HG03103 (cell line): ENCODE results near the gene ANO9.
"Not testable (repeated sequence)": the region's sequence is repeated elsewhere in the genome, so short reads cannot be mapped to it uniquely, and the experiment has no call there.

Source experiments
- ATAC-seq: cut with Tn5 transposase; IDR thresholded peaks from one replicate; pipeline ENCODE4 v1.9.1; 2021; ENCODE audit warnings: low read depth; ENCODE audit not compliant: unreplicated experiment

The ANO9 gene

DNA sequence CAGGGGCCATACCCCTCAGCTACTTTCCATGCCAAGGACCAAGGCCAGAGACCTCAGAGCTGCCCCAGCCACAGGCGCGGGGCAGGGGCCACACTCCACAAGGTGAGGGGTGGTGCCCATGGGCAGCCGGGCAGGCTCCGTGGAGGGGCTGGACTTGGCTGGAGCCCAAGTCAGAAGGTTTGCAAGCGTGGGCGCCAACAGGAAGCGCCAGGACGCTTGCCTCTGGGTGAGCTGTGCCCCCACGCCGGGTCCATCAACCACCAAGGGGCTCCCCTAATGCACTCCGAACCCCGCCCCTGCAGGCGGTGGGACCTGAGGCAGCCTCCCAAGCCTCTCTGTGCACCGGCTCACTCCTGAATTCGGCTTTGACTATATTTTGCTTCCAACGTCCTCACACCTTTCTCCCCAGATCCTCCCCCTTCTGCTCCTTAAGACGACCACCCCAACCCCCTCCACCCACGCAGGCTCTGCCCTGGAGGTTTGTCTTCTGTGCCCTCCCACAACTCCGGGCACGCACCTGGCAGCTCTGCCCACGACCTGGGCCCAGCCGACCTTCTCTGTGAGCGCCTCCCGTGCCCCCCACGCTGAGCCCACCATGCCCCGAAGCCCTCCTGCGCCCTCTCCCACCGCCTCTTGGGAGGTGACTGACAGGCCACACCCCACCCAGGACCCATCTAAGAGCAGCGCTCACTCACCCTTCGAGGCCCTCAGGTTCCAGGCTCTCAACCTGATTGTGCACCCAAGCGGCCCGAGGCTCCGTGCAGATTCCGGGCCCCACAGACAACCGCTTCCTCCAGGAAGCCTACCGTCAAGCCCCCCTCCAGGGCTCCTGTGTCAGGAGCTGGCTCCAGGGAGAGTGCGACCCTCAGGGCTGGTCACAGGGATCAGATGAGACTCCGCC, 50.4 kb downstream of the ANO9 start:
- no peak for ATAC-seq

DNA sequence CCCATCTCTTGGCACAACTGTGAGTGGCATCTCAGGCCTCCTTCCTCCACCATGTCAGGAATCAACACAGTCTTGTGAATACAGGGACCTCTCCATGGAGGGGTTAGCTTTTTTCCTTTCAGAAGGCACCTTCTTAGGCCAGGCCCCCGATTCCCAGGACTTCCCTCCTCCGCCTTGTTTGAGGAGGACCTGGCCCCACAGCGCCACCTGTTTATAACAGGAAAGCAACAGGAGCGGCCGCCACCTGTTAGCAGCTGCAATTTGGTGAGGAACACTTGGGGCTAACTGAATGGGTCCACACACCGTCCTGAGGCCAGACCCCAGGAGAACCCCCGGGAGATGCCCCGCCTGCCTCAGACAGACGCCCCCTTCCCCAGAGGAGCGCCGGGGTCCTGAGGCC, 51.6 kb downstream of the ANO9 start:
- no peak for ATAC-seq

DNA sequence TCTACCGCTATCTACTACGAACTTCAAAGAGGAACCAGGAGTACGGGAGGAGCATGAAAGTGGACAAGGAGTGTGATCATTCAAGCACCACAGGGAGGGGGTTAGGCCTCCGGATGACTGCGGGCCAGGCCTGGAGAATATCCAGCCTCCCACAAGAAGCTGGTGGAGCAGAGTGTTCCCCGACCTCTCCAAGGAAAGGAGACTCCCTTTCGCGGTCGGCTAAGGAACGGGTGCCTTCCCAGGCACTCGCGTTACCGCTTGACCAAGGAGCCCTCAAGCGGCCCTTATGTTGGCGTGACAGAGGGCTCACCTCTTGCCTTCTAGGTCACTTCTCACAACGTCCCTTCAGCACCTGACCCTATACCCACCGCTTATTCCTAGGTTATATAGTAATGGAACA, 52.4 kb downstream of the ANO9 start:
- not testable (repeated sequence) for ATAC-seq

DNA sequence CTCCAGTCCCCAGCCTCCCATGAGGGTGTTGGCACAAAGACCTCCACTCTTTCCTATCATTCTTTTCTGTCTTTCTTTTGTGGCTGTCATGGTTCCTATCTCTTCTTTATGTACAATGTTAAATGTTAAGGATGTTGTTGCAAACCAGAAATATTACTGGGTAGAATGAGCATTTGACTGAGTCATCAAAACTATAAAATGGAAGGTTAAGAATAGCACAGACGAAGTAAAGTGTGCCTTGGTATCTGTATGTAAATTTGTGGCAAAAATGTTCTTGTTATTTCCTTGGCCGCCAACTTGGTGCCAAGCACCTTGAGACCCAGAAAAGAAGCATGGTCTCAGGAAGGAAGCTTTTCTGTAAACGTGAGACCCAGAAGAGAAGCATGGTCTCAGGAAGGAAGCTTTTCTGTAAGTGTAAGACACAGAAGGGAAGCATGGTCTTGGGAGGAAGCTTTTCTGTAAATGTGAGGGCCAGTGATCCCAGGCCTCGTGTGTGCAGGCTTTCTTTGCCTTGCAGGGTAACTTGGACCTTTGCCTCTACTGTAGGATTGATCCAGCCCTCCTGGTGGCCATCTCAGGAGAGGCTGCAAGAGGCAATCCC, 54.5 kb downstream of the ANO9 start:
- no peak for ATAC-seq

DNA sequence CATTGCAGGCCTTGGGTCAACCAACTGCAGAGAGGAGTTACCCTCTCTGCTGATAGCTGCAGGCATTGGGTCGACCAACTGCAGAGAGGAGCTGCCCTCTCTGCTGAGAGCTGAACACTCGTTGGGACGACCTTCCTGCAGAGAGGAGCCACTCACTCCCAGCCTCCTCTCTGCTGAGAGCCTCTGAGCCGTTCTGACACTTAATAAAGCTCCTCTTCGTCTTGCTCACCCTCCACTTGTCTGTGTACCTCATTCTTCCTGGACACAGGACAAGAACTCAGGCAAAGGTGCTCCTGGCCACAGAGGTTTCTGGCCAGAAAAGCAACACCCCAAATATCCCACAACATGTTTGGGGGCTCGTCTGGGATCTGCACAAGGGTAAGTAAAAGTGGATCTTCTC, 55.3 kb downstream of the ANO9 start:
- no peak for ATAC-seq

DNA sequence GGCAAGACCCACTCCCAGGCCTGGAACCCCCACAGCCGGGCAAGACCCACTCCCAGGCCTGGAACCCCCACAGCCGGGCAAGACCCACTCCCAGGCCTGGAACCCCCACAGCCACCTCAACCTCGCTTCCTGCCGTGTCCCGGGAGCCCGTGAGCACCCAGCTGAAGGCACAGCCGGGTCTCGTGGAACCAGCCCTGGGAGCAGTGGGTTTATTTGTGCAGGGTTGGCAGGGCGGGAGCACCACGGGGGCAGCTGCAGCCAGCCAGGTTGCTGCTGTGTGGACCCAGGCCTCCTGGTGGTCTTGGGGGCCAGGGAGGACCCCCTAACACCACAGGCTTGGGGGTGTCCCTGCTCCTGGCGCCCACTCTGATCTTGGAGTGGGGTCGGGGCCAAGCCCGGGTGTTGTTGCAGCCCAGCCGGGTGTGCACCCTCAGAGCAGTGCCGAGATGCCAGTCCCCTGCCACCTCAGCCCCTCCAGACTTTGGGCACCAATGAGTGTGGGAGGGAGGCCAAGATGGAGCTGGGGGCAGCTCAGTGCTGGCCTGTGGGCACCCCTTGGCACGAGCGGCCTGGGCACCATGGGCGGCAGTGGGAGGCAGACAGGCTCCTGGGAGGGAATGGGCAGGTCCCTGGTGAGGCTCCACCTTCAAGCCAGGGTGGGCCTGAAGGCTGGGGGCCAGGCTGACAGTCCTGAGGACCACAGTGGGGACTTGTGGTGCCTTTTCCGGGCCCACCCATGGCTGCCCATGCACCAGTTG, 56.0 kb downstream of the ANO9 start:
- ATAC-seq, result no peak

DNA sequence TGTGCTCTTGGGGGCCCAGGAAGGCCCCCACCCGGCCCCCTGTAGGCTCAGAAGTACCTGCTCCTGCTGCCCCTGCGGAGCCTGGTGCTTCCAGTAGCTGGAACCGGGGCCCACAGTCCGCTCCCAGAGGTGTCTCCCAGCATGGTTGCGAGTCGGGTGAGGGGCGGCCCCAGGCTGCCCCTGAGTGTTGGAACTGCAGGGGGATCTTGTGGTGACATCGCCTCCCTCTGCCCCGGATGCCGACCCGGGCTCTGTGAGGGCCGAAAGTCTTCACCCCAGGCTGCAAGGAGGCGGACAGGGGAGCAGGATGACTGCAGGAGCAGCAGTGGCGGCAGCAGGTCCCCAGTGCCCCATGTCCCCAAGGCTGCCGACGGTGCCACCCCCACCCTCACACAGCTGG, 57.3 kb downstream of the ANO9 start:
- ATAC-seq, result no peak

DNA sequence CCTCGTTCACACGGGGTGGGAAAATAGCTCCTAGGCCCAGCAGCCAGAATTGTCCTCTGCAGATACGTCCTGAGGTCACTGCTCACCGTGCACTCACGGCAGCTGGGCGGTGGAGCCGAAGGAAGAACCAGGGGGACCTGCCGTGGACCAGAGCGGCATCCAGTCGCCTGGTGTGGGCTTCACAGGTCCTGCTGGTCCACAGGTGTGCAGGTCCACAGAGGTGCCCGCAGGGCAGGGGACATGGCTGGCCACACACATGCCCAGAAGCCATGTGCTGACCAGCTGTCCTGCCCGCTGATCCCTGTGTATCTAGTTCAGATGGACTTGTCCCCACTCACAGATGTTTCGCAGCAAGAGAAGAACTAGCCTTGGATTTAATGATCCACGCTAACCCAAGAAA, 58.4 kb downstream of the ANO9 start:
- ATAC-seq, result no peak

DNA sequence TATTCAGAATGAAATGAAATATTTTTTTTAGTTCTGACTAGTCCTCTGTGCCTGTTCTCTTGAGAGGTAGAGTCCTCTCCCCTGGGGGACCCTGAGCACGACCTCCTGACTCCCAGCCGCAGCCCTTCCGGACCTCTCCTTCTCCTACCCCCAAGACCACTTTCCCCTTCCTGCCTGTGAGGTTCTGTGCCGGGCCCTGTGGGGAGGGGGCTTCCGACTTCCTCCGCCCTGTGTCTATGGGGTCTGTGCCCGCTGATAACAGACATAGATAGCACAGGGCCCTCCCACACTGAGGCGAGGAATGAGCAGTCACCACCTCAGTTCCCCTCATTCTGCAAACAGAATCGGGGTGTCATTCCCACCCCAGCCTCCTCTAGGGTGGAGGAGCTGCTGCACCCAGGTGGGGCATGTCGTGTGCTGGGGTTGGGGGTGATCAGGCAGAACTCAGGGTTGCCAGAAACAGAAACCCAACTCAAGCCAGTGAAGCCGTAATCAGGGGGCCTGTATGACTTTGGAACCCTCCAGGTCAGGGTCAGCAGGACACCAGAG, 59.7 kb downstream of the ANO9 start:
- no peak for ATAC-seq

DNA sequence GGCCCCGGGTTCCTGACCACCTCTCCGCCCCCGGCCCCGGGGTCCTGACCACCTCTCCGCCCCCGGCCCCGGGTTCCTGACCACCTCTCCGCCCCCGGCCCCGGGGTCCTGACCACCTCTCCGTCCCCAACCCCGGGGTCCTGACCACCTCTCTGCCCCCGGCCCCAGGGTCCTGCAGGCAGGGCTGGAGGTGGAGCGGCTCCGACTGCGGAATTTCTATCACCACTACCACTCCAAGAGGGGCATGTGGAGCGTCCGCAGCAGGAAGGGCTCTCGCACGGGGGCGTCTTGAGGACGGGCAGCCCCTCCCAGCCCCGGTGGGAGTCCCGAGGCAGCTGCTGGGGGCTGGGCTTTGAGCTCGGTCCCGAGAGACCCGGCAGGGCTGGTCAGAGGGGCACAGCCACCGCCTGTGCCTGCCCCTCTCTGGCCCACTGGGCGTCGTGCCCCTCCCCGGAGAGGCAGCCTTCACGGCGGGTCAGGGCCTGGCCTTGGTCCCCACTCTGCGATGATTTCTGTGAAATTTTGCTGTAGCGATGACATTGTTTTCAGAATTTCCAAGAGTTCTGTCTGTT, 60.2 kb downstream of the ANO9 start:
- ATAC-seq, result no peak

DNA sequence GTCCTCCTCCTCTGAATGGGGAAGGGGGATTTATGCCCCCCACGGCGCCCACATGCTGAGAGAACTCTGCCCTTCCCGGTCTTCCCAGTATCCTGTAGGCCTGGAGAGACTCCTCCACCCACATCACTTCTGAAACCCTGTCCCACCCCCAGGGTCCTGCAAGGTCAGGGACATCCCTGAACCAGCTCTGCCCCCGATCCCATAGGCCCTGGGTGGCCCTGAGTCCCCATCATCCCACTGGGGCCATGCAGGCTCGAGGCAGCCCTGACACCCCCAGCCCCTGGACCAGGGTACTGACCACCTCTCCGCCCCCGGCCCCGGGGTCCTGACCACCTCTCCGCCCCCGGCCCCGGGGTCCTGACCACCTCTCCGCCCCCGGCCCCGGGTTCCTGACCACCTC, 60.8 kb downstream of the ANO9 start:
- ATAC-seq, result no peak

DNA sequence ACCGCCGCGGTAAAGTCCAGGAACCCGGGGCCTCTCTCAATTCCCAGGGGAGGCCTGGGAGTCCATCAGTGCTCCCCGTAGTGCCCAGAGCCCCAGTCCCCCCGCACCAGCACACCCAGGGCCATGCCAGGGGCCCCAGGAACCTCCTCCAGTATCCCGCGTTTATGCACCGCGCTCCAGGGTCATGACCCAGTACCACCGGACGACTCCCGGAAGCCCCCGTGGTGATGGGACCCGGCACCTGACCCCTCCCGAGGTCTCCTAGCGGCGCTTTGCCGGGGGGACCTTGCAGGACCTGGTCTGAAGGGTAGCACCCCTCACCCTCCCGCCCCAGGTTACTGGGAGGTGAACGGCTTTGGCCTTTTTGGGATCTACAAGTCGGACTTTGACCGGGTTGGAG, 61.3 kb downstream of the ANO9 start:
- ATAC-seq, result no peak

DNA sequence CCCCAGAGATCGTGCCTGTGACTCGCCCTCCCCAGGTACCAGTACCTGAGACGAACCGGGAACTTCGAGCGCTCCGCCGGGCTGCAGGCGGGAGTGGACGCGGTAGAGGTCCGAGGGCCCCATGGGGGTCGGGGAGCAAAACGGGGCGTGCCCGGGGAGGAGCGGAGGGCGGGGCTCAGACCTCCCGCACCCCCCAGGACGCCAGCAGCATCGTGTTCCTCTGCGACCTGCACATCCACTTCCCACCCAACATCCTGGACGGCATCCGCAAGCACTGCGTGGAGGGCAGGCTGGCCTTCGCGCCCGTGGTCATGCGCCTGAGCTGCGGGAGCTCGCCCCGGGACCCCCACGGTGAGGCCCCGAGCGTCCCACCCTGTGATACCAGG, 61.7 kb downstream of the ANO9 start:
- no peak for ATAC-seq

DNA sequence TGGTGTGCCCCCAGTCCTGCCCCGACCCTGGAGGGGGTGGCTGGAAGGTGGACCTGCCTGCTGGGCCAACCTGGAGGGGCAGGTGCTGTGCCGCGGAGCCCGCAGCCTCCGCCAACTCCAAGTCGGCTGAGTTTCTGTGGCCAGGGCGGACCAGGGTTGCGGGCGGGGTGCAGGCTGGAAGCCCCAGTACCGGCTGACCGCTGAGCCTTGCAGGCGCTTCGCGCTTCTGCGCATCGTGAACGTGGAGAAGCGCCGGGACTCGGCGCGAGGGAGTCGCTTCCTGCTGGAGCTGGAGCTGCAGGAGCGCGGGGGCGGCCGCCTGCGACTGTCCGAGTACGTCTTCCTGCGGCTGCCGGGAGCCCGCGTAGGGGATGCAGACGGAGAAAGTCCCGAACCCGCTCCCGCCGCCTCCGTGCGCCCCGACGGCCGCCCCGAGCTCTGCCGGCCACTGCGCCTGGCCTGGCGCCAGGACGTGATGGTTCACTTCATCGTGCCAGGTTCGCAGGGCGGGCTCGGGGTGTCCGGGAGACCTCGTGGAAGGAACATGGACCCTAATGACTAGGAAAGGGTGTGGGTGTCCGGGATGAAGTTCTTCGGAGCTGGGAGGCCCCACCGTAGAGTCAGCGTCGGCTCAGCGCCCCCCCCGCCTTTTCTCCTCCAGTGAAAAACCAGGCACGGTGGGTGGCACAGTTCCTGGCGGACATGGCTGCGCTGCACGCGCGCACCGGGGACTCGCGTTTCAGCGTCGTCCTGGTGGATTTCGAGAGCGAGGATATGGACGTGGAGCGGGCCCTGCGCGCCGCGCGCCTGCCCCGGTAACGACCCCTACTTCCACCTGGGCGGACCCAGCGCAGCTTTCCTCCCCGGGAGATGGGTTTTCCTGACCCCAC, 62.4 kb downstream of the ANO9 start:
- no peak for ATAC-seq

DNA sequence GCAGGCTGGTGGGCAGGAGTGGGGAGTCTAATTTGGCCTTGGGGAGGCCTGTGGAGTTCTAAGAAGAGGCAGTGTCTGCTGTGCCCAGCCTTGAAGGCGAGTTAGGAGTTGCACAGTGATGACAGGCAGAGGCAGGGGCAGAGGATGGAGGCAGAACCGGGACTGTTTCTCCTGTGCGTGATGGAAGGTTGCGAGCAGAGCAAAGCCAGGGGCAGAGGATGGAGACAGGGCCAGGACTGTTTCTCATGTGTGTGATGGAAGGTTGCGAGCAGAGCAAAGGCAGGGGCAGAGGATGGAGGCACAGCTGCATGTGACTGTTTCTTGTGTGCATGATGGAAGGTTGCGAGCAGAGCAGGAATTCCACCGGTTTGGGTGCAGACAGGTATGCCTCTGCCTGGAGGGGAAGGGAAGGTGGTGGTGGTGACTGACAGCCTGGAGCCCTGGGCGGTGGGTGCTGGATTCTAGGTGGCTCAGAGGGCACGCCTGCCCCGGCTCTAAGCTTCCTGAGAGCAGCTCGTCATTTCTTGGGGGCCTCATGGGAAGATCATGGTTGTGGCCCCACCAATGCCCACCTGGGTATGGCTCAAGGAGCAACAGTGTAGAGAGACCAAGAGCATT, 63.8 kb downstream of the ANO9 start:
- no peak for ATAC-seq

DNA sequence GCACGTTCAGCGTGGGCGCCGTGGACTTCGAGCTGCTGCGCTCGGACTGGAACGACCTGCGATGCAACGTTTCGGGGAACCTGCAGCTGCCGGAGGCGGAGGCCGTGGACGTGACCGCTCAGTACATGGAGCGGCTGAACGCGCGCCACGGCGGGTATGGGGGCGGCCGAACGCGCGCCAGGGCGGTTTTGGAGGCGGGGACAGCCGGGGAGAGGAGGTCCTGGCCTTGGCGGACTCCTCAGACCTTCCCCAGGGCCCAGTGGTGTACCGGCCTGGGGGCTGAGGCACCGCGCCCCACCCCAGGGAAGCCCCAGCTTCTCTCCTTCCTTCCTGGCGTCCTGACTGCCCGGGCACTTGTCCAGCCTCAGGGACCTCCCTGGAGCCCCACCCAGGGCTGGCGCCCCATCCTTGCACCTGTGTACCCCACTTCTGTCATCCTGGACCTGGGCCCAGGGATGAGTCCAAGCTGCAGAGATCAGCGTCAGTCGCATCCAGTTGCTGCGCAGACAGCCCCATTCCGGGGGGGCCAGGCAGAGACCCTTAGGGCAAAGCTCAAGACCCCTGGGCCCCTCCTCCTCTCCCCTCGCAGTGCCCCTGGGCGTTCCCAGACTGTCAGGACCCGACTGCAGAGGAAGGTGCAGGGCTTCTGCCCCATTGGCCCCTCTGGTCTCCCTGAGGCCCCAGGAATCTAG, 64.5 kb downstream of the ANO9 start:
- ATAC-seq, result no peak

DNA sequence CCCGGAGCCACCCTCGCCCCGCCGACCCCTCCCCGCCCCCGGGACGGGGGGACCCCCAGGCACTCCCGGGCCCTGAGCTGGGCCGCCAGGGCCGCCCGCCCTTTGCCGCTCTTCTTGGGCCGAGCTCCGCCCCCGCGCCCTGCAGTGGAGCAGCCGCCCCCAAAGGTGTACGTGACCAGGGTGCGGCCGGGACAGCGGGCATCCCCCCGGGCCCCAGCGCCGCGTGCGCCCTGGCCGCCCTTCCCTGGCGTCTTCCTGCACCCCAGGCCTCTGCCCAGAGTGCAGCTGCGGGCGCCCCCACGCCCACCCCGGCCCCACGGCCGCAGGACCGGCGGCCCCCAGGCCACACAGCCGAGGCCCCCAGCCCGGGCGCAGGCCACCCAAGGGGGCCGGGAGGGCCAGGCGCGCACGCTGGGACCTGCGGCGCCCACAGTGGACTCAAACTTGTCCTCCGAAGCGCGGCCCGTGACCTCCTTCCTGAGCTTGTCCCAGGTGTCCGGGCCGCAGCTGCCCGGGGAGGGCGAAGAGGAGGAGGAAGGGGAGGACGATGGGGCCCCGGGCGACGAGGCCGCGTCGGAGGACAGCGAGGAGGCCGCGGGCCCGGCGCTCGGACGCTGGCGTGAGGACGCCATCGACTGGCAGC, 65.2 kb downstream of the ANO9 start:
- no peak for ATAC-seq
